SK-N-SH (cell line): ENCODE results near the gene DPH7.

Source experiments
- CTCF ChIP-seq: fragments of 200-600 bp; sonication (generic); IDR thresholded peaks from 2 replicates; pipeline ENCODE4 v1.6.1; 2017; ENCODE audit warnings: antibody characterized with exemption, mild to moderate bottlenecking, moderate library complexity
- ELF1 ChIP-seq: IDR thresholded peaks from 2 replicates; pipeline ENCODE4 v1.4.0; 2012
- RAD21 ChIP-seq: IDR thresholded peaks from 2 replicates; pipeline ENCODE4 v1.6.1; 2012; ENCODE audit warnings: mild to moderate bottlenecking, low read length
- RCOR1 ChIP-seq: fragments of 150-350 bp; IDR thresholded peaks from 2 replicates; pipeline ENCODE4 v1.6.1; 2017; ENCODE audit warnings: antibody characterized with exemption, low read length

GRCh38 chr9:137551264-137552021 lies 27.3 kb downstream of the DPH7 start, which contains the start of gene MRPL41:
- TF ChIP-seq CTCF (peak; percentile 47), RAD21 (peak; percentile 28; the same call in 1 of the 2 replicates), ELF1 (no peak), RCOR1 (no peak)
